Measurements from ENCODE around the gene WWOX.

GRCh38 chr16:78240459-78241222 is 141.2 kb downstream of the WWOX start:
- TF ChIP-seq POLR2A (IDR thresholded peaks at IDR 0.05; ENCODE audit: extremely low read depth, insufficient read length) = no peak
- TF ChIP-seq CTCF (IDR thresholded peaks at IDR 0.05; ENCODE audit: low read depth, low read length) = no peak

All from NB4 (cell line).